GM12878 (cell line): ENCODE measurements around the gene TFDP1. TPM values are rescaled to one million over a fixed set of nuclear protein-coding genes. Genes with fewer than 3 reads are reported as not detected.

ENCODE experiments used
- ATAC-seq: fragments of 200-7000 bp; cut with Tn5 transposase; 3 replicates; pipeline ENCODE4 v1.9.1; 2020; ENCODE audit warnings: mild to moderate bottlenecking, moderate library complexity
- BruUV-seq: library from RNA; stranded (reverse); fragments of 400-500 nt; replicated peaks from 2 replicates; lab custom pipeline; 2021; lab: Mats Ljungman, UMichigan
- CTCF ChIA-PET: fragments of 300-600 bp; sonication (Branson Sonifier 250); formaldehyde crosslinking; extraction: SDS; loops from one replicate; lab custom pipeline; 2021; ENCODE audit warnings: inconsistent platforms; lab: Yijun Ruan, JAX
- POLR2A ChIA-PET: fragments of 350-600 bp; formaldehyde crosslinking; extraction: SDS; loops from one replicate; lab custom pipeline; 2021; ENCODE audit warnings: inconsistent platforms; lab: Charles Lee
- RAD21 ChIA-PET: fragments of 300-600 bp; sonication (Branson Sonifier 250); formaldehyde crosslinking; loops from one replicate; lab custom pipeline; 2023; ENCODE audit warnings: antibody characterized with exemption; ENCODE audit not compliant: unreplicated experiment; lab: Charles Lee
- SMC1A ChIA-PET: fragments of 300-600 bp; sonication (Branson Sonifier 250); formaldehyde crosslinking; loops from one replicate; lab custom pipeline; 2023; ENCODE audit not compliant: unreplicated experiment, uncharacterized antibody; lab: Charles Lee
- DNase-seq: peaks from one replicate; pipeline ENCODE4 v3.0.0-alpha.2; 2011; ENCODE audit warnings: low read depth, low spot score
- FAIRE-seq: peaks from 3 replicates; lab custom pipeline; 2011; peaks lifted over from hg19 to GRCh38; lab: Jason Lieb, UNC
- H2AFZ ChIP-seq: 2 replicates; pipeline ENCODE4 v1.6.0; 2011; ENCODE audit warnings: low read depth, low read length, control low read depth; ENCODE audit not compliant: control insufficient read depth
- H3K27ac ChIP-seq: 2 replicates; pipeline ENCODE4 v1.5.1; 2011; ENCODE audit warnings: control low read depth; ENCODE audit not compliant: control insufficient read depth, insufficient read depth
- H3K27me3 ChIP-seq, 2 experiments: replicated peaks in 1 of 2; 2 replicates each; pipeline versions ENCODE4 v1.6.0 to v1.6.1; 2011; ENCODE audit warnings: low read length in 1 of 2; ENCODE audit not compliant: control insufficient read depth in 2 of 2, insufficient read depth in 2 of 2
- H3K36me3 ChIP-seq, 2 experiments: 2 replicates each; pipeline ENCODE4 v1.5.1; 2011; ENCODE audit warnings: low read length in 1 of 2; ENCODE audit not compliant: control insufficient read depth in 2 of 2, insufficient read depth in 2 of 2
- H3K4me1 ChIP-seq: 2 replicates; pipeline ENCODE4 v1.6.1; 2011; ENCODE audit warnings: mild to moderate bottlenecking, low read length, moderate library complexity, mixed read lengths; ENCODE audit not compliant: control insufficient read depth, insufficient read depth
- H3K4me2 ChIP-seq: 2 replicates; pipeline ENCODE4 v1.6.0; 2011; ENCODE audit warnings: control low read depth; ENCODE audit not compliant: control insufficient read depth, insufficient read depth
- H3K4me3 ChIP-seq: fragments of 200-600 bp; sonication (generic); 2 replicates; pipeline ENCODE4 v1.5.1; 2016
- H3K79me2 ChIP-seq: 2 replicates; pipeline ENCODE4 v1.6.0; 2011; ENCODE audit warnings: low read length; ENCODE audit not compliant: control insufficient read depth, insufficient read depth
- H3K9ac ChIP-seq: 2 replicates; pipeline ENCODE4 v1.8.0; 2011; ENCODE audit warnings: low read length, control low read depth, mixed read lengths; ENCODE audit not compliant: control insufficient read depth, insufficient read depth
- H3K9me3 ChIP-seq: replicated peaks from 3 replicates; pipeline ENCODE4 v1.5.1; 2011; ENCODE audit warnings: mild to moderate bottlenecking, low read length; ENCODE audit not compliant: control insufficient read depth, insufficient read depth
- H4K20me1 ChIP-seq: 2 replicates; pipeline ENCODE4 v1.6.0; 2011; ENCODE audit not compliant: control insufficient read depth, insufficient read depth
- CREB1 ChIP-seq: IDR thresholded peaks from 2 replicates; pipeline ENCODE4 v1.6.1; 2012; ENCODE audit warnings: low read depth, mild to moderate bottlenecking, inconsistent platforms
- ETV6 ChIP-seq, 2 experiments: fragments of 450-650 bp in 1 of 2; IDR thresholded peaks in 1 of 2; conservative IDR thresholded peaks in 1 of 2; 2 replicates each; pipeline ENCODE4 v1.6.1; 2014; ENCODE audit warnings: antibody characterized with exemption in 1 of 2, borderline replicate concordance in 1 of 2, low read depth in 1 of 2, mild to moderate bottlenecking in 1 of 2, moderate library complexity in 1 of 2
- IRF4 ChIP-seq: IDR thresholded peaks from 2 replicates; pipeline ENCODE4 v1.6.1; 2011; ENCODE audit warnings: low read depth, low read length
- KAT2A ChIP-seq: conservative IDR thresholded peaks from 2 replicates; pipeline ENCODE4 v1.6.1; 2011; ENCODE audit warnings: low read depth, low read length; ENCODE audit not compliant: control insufficient read depth
- MYB ChIP-seq: fragments of 150-350 bp; IDR thresholded peaks from 2 replicates; pipeline ENCODE4 v1.6.1; 2014; ENCODE audit warnings: mild to moderate bottlenecking, low read depth, low read length, borderline replicate concordance
- NFXL1 ChIP-seq: fragments of 450-650 bp; IDR thresholded peaks from 2 replicates; pipeline ENCODE4 v1.6.1; 2017; ENCODE audit warnings: antibody characterized with exemption, mild to moderate bottlenecking, borderline replicate concordance
- NFYA ChIP-seq: IDR thresholded peaks from 2 replicates; pipeline ENCODE4 v1.6.1; 2011; ENCODE audit warnings: low read depth, mild to moderate bottlenecking, low read length, improper control_type of control experiment, borderline replicate concordance
- POLR2A ChIP-seq: IDR thresholded peaks from 2 replicates; pipeline ENCODE4 v1.6.1; 2011; ENCODE audit warnings: low read depth, mild to moderate bottlenecking, low read length
- SIX5 ChIP-seq: IDR thresholded peaks from 2 replicates; pipeline ENCODE4 v1.6.1; 2011; ENCODE audit warnings: mild to moderate bottlenecking, low read depth, low read length, moderate library complexity; ENCODE audit not compliant: severe bottlenecking
- SMAD5 ChIP-seq: IDR thresholded peaks from 2 replicates; pipeline ENCODE4 v1.6.1; 2016; ENCODE audit warnings: antibody characterized with exemption, low read depth
- ZNF207 ChIP-seq: fragments of 450-650 bp; IDR thresholded peaks from 2 replicates; pipeline ENCODE4 v1.6.1; 2014; ENCODE audit warnings: antibody characterized with exemption, mild to moderate bottlenecking, borderline replicate concordance
- WGBS: methylation state at CpG from one replicate; pipeline ENCODE4 v1.1.6; 2016; ENCODE audit warnings: low lambda C conversion rate; ENCODE audit not compliant: insufficient replicate concordance, insufficient coverage; ENCODE audit errors: missing lambda C conversion rate; 5-methylcytosine and 5-hydroxymethylcytosine counted together
- in situ Hi-C: fragments of 300-500 bp; cut with MboI; formaldehyde crosslinking; loops from 9 replicates; pipeline ENCODE4 v1.14.3; 2018; ENCODE audit warnings: mixed read lengths
- intact Hi-C: fragments of 100-400 bp; cut with micrococcal nuclease; formaldehyde crosslinking; loops from one replicate; pipeline ENCODE4 v1.14.2; 2022; ENCODE audit not compliant: unreplicated experiment
- polyA plus RNA-seq, 11 experiments: library from polyadenylated mRNA; depleted of rRNA in 4 of 11; unstranded in 6 of 11; stranded (reverse) in 5 of 11; fragments of >200 nt; fragmentation: Nextera tagmentation in 4 of 11; fragmentation: Illumina TruSeq in 1 of 11; extraction: Ambion mirVana in 4 of 11; extraction: Trizol in 1 of 11; gene quantifications; 1 replicate in 1 of 11; 2 replicates in 10 of 11; pipeline versions ENCODE4 v1.2.1 to v1.2.3, GENCODE V29; 2011 to 2016; ENCODE audit warnings: inconsistent platforms in 2 of 11, missing spikeins in 2 of 11, low read depth in 1 of 11
- total RNA-seq, 4 experiments: library from RNA; depleted of rRNA in 3 of 4; stranded (reverse); fragments of >200 nt in 3 of 4; fragmentation: Illumina TruSeq in 1 of 4; extraction: Trizol in 1 of 4; gene quantifications; 2 replicates each; pipeline versions ENCODE4 v1.2.1 to v1.2.3, GENCODE V29; 2013 to 2021
- TF ChIP-seq, protein P1 (sequence below): IDR thresholded peaks from 2 replicates; pipeline ENCODE4 v1.6.1; 2012; ENCODE audit warnings: low read depth, low read length, improper control_type of control experiment
- TF ChIP-seq, protein P2 (sequence below): fragments of 450-650 bp; IDR thresholded peaks from 2 replicates; pipeline ENCODE4 v1.6.1; 2018; ENCODE audit warnings: borderline replicate concordance, mild to moderate bottlenecking; ENCODE audit not compliant: partially characterized antibody
- TF ChIP-seq, protein P3 (sequence below): fragments of 450-650 bp; IDR thresholded peaks from 2 replicates; pipeline ENCODE4 v1.6.1; 2018; ENCODE audit warnings: mild to moderate bottlenecking, low read depth, moderate library complexity; ENCODE audit not compliant: partially characterized antibody
- TF ChIP-seq, protein P4 (sequence below): fragments of 450-650 bp; formaldehyde crosslinking; IDR thresholded peaks from 2 replicates; pipeline ENCODE4 v1.4.0; 2020; ENCODE audit warnings: mild to moderate bottlenecking, moderate library complexity

The TFDP1 gene
- total and polyA plus RNA-seq, 10 of the 15 experiments (the other 5 are each of a cell fraction or from before 2014, with no cell fraction given): 37.7 to 254 (median 119) TPM

DNA sequence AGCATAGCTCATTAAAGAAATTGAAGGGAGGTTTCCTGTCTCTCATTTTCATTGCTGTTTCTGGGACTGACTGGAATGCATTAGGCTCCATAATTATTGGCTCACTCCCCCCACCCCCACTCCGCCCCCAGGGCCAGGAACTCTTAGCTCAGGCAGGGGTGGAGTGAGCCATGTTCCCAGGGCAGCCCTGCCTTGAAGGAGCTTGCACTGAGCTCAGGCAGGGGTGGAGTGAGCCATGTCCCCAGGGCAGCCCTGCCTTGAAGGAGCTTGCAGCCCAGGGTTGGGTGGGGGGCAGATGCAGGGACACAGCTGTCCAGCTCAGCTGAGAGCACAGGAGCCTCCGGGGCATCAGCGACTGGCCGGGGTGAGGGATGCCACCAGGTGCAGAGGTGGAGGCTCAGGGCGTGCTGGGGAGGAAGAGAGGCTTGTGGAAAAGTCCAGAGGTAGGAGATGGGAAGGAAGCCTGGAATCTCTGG is 39.1 kb upstream of the TFDP1 start:
- WGBS: 96% methylated on average over 5 of the region's 5 CpGs
- Histone ChIP-seq H3K27me3 (no peaks in the 10 kb centered on the region), H3K4me3 (no peak overlapping the region), H3K79me2 (no peaks in the 10 kb centered on the region), H3K9ac (no peak overlapping the region), H3K4me2 (no peak overlapping the region), H4K20me1 (no peaks in the 10 kb centered on the region), H2AFZ (no peak overlapping the region), H3K27ac (no peak overlapping the region), H3K9me3 (no peaks in the 10 kb centered on the region; the same call in 2 of the 3 replicates), H3K4me1 (no peaks in the 10 kb centered on the region), H3K36me3 (peaks cover 0 to 2% of the 10 kb centered on the region in 2 experiments; a peak in 2 of 4 replicates)
- FAIRE-seq: no peak
- no peak for ATAC-seq
- RAD21 ChIA-PET: no interaction called here
- no TSS peak for BruUV-seq
- CTCF ChIA-PET: no interaction called here
- no peak for DNase-seq
- intact Hi-C loops (no loop called here), in situ Hi-C loops (no loop called here)
- SMC1A ChIA-PET: no interaction called here
- POLR2A ChIA-PET: no interaction called here
- TF ChIP-seq POLR2A (no peak), CREB1 (no peak), KAT2A (no peak), ZNF207 (no peak), IRF4 (no peak), SMAD5 (no peak), SIX5 (no peak), MYB (no peak), NFYA (no peak), NFXL1 (no peak), ETV6 (conservative IDR thresholded peaks at IDR 0.05 in 1 of 2, IDR thresholded peaks at IDR 0.05 in 1 of 2; ENCODE audit: borderline replicate concordance in 1 of 2, low read depth in 1 of 2) (no peak)
- TF ChIP-seq, protein P1, sequence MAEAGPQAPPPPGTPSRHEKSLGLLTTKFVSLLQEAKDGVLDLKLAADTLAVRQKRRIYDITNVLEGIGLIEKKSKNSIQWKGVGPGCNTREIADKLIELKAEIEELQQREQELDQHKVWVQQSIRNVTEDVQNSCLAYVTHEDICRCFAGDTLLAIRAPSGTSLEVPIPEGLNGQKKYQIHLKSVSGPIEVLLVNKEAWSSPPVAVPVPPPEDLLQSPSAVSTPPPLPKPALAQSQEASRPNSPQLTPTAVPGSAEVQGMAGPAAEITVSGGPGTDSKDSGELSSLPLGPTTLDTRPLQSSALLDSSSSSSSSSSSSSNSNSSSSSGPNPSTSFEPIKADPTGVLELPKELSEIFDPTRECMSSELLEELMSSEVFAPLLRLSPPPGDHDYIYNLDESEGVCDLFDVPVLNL: no peak
- TF ChIP-seq, protein P2, sequence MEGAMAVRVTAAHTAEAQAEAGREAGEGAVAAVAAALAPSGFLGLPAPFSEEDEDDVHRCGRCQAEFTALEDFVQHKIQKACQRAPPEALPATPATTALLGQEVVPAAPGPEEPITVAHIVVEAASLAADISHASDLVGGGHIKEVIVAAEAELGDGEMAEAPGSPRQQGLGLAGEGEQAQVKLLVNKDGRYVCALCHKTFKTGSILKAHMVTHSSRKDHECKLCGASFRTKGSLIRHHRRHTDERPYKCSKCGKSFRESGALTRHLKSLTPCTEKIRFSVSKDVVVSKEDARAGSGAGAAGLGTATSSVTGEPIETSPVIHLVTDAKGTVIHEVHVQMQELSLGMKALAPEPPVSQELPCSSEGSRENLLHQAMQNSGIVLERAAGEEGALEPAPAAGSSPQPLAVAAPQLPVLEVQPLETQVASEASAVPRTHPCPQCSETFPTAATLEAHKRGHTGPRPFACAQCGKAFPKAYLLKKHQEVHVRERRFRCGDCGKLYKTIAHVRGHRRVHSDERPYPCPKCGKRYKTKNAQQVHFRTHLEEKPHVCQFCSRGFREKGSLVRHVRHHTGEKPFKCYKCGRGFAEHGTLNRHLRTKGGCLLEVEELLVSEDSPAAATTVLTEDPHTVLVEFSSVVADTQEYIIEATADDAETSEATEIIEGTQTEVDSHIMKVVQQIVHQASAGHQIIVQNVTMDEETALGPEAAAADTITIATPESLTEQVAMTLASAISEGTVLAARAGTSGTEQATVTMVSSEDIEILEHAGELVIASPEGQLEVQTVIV: no peak
- TF ChIP-seq, protein P3, sequence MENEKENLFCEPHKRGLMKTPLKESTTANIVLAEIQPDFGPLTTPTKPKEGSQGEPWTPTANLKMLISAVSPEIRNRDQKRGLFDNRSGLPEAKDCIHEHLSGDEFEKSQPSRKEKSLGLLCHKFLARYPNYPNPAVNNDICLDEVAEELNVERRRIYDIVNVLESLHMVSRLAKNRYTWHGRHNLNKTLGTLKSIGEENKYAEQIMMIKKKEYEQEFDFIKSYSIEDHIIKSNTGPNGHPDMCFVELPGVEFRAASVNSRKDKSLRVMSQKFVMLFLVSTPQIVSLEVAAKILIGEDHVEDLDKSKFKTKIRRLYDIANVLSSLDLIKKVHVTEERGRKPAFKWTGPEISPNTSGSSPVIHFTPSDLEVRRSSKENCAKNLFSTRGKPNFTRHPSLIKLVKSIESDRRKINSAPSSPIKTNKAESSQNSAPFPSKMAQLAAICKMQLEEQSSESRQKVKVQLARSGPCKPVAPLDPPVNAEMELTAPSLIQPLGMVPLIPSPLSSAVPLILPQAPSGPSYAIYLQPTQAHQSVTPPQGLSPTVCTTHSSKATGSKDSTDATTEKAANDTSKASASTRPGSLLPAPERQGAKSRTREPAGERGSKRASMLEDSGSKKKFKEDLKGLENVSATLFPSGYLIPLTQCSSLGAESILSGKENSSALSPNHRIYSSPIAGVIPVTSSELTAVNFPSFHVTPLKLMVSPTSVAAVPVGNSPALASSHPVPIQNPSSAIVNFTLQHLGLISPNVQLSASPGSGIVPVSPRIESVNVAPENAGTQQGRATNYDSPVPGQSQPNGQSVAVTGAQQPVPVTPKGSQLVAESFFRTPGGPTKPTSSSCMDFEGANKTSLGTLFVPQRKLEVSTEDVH: no peak
- TF ChIP-seq, protein P4, sequence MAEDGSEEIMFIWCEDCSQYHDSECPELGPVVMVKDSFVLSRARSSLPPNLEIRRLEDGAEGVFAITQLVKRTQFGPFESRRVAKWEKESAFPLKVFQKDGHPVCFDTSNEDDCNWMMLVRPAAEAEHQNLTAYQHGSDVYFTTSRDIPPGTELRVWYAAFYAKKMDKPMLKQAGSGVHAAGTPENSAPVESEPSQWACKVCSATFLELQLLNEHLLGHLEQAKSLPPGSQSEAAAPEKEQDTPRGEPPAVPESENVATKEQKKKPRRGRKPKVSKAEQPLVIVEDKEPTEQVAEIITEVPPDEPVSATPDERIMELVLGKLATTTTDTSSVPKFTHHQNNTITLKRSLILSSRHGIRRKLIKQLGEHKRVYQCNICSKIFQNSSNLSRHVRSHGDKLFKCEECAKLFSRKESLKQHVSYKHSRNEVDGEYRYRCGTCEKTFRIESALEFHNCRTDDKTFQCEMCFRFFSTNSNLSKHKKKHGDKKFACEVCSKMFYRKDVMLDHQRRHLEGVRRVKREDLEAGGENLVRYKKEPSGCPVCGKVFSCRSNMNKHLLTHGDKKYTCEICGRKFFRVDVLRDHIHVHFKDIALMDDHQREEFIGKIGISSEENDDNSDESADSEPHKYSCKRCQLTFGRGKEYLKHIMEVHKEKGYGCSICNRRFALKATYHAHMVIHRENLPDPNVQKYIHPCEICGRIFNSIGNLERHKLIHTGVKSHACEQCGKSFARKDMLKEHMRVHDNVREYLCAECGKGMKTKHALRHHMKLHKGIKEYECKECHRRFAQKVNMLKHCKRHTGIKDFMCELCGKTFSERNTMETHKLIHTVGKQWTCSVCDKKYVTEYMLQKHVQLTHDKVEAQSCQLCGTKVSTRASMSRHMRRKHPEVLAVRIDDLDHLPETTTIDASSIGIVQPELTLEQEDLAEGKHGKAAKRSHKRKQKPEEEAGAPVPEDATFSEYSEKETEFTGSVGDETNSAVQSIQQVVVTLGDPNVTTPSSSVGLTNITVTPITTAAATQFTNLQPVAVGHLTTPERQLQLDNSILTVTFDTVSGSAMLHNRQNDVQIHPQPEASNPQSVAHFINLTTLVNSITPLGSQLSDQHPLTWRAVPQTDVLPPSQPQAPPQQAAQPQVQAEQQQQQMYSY (CRISPR knock-in tag): no peak
